HUES48 (cell line): ENCODE results near the gene AVL9.
"Not testable (repeated sequence)": the region's sequence is repeated elsewhere in the genome, so short reads cannot be mapped to it uniquely, and the experiment has no call there.

Source experiments
- H3K27ac ChIP-seq: one replicate; pipeline ENCODE4 v1.7.0; 2013; ENCODE audit warnings: low read depth, low read length, inconsistent platforms
- H3K27me3 ChIP-seq: 2 replicates; pipeline ENCODE4 v1.6.1; 2013; ENCODE audit warnings: mild to moderate bottlenecking, low read length; ENCODE audit not compliant: control insufficient read depth, insufficient read depth
- H3K36me3 ChIP-seq: 2 replicates; pipeline ENCODE4 v1.6.1; 2013; ENCODE audit warnings: low read length; ENCODE audit not compliant: control insufficient read depth, insufficient read depth
- H3K4me1 ChIP-seq: 2 replicates; pipeline ENCODE4 v1.6.1; 2013; ENCODE audit warnings: mild to moderate bottlenecking, low read length; ENCODE audit not compliant: control insufficient read depth, insufficient read depth
- H3K4me3 ChIP-seq: 2 replicates; pipeline ENCODE4 v1.5.1; 2013; ENCODE audit warnings: mild to moderate bottlenecking, low read depth, low read length
- H3K9ac ChIP-seq: 2 replicates; pipeline ENCODE4 v1.6.1; 2013; ENCODE audit warnings: mild to moderate bottlenecking, low read depth, low read length, moderate library complexity
- H3K9me3 ChIP-seq: 2 replicates; pipeline ENCODE4 v1.6.1; 2013; ENCODE audit warnings: low read length; ENCODE audit not compliant: control insufficient read depth, insufficient read depth

AVL9 gene

DNA sequence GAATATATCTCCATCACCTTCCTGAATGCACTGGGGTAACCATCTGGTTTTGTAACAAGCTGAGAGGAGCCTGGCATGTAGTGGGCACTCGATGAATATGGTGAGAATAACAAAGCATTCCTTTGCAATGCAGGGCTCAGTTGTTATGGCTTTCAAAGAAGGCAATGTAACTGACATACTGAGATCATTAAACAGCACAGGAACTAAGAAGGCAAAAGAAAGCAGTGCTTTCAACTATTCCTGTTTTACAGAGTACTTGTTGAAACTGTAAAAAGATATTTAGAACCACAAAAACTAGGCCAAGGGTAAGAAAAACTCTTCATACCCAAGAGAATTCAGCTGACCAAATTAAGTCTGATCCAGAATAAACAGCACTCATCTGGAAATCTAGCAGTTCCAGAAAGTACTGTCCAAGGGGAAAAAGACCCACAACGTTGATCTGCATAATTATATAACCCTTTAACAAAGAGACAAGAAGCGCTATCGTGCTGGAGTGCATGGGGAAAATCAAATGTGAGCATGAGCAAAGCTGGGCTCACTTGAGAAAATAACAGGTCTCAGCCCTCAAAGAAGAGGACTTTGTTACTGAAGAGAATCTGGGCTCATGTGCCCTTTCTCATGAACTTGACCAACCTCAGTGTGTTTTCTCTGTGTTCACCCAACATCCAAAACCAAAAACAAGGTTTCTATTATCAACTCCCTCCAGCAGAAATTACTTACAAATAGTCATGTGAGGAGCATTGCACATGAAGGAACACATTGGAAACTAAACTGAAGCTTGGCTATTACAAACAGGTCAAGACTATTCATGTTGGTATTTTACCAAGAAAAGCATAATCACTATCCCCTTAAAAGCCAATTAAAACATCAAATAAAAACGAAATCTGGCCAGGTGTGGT lies 116.2 kb downstream of the AVL9 start:
- Histone ChIP-seq H3K27ac (peak overlapping the region; percentile 58), H3K36me3 (no peaks in the 10 kb centered on the region), H3K9me3 (no peaks in the 10 kb centered on the region), H3K4me1 (peaks cover 12% of the 10 kb centered on the region), H3K9ac (no peak overlapping the region; the same call in 1 of the 2 replicates), H3K4me3 (no peak overlapping the region), H3K27me3 (no peaks in the 10 kb centered on the region)

DNA sequence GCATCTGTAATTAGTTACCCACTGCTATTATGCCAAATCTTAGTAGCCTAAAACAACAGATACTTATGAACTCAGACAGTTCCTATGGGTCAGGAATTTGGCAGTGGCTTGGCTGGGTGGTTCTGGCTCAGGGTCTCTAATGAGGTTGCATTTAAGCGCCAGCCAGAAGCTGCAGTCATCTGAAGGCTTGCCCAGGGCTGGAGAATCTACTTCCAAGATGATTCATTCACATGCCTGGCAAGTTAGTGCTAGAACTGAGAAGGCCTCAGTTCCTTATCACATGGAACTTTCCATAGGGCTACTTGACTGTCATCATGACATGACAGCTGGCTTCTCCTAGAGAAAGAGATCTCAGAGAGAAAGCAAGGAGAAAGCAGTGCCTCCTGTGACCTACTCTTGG lies 121.3 kb downstream of the AVL9 start:
- no peak overlapping the region for H3K4me3 ChIP-seq
- no peak overlapping the region for H3K9ac ChIP-seq
- H3K9me3 ChIP-seq = no peaks in the 10 kb centered on the region
- no peaks in the 10 kb centered on the region for H3K27me3 ChIP-seq
- H3K4me1 ChIP-seq = peaks cover 26% of the 10 kb centered on the region
- H3K36me3 ChIP-seq = no peaks in the 10 kb centered on the region
- H3K27ac ChIP-seq = no peak overlapping the region

DNA sequence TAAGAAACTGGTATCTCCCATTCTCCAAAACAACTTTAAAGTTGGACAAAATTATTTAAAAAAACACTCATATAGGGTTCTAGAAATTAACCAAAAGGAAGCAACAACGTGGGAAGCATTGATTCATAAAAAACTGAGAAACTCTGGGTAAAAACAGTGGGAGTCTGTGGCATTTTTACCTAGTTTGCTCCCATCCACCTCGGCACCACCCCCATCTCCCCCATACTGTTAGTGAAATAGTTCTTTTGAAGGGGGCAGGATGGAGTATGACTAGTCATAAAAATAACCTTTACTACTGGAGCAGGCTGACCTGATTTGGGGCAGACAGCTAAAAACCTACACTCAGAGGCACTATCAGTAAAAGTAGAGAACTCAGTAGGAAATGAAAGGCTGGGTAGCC lies 123.2 kb downstream of the AVL9 start:
- H3K36me3 ChIP-seq = no peaks in the 10 kb centered on the region
- H3K27me3 ChIP-seq = no peaks in the 10 kb centered on the region
- H3K9ac ChIP-seq = no peak overlapping the region
- no peak overlapping the region for H3K4me3 ChIP-seq
- peak overlapping the region; percentile 43 for H3K27ac ChIP-seq
- peaks cover 24% of the 10 kb centered on the region for H3K4me1 ChIP-seq
- H3K9me3 ChIP-seq = no peaks in the 10 kb centered on the region

DNA sequence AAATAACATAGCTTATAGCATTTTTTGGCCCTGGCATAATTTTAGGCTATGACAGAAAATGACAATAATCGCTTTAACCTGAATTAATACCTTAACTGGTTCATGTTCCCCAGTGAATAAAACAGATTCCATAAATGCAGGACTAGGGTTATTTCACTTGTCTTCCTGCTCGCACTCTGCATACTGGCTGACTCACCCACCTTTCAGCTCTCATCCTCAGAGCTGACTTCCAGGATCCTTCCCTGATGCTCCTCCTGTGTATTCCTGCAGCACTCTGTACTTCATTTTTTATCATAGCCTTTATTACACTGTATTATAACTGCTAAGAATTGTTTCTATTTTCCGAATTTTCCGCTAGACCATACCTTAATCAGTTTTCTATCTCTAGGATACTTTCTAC lies 123.7 kb downstream of the AVL9 start:
- Histone ChIP-seq H3K27ac (peak overlapping the region; percentile 43), H3K9ac (no peak overlapping the region)

DNA sequence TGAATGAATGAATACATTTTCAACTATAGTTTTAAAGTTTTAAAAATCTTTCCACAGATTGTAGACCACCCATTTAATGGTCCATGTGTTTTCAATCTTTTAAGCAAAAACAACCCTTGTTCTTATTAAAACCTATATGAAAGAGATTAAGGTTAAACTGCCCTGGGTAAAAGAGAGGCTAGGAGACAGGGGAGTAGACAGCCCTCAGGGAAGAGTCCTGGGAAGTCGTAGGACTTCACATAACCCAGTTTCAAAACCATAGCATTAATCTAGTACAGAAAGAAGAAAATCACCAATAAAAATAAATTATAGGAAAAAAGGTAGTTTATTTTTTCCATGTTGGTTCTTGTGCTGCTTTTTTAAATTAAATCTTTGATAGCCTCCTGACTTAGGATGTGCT lies 124.1 kb downstream of the AVL9 start:
- not testable (repeated sequence) for H3K27ac ChIP-seq, H3K9ac ChIP-seq, H3K4me3 ChIP-seq, H3K9me3 ChIP-seq, H3K27me3 ChIP-seq, H3K36me3 ChIP-seq
- peaks cover 24% of the 10 kb centered on the region for H3K4me1 ChIP-seq

More for the DNA sequence above, 123.7 kb downstream of the AVL9 start:
- Histone ChIP-seq H3K4me1 (peaks cover 24% of the 10 kb centered on the region), H3K9me3 (no peaks in the 10 kb centered on the region), H3K36me3 (no peaks in the 10 kb centered on the region), H3K27me3 (no peaks in the 10 kb centered on the region), H3K4me3 (no peak overlapping the region)

DNA sequence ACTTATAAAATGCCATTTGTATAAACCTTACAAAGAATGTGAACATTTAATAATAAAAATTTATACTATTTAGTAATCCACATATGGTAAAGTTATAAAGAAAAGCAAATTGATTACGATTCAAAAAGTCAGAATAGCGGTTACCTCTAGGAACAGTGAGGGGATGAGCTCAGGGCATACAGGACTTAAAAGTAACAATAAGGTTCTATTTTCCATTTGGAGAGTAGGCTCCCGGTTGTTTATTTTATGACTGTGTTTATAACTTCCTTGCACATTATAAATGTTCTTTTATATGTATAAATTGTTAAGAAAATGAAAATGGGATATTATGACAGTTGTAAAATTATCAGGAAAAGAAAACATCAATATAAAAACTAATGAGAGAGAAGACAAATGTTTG lies 135.7 kb downstream of the AVL9 start:
- Histone ChIP-seq H3K9ac (no peak overlapping the region), H3K9me3 (no peaks in the 10 kb centered on the region), H3K4me3 (no peak overlapping the region), H3K36me3 (no peaks in the 10 kb centered on the region), H3K4me1 (no peaks in the 10 kb centered on the region), H3K27ac (no peak overlapping the region), H3K27me3 (no peaks in the 10 kb centered on the region)

DNA sequence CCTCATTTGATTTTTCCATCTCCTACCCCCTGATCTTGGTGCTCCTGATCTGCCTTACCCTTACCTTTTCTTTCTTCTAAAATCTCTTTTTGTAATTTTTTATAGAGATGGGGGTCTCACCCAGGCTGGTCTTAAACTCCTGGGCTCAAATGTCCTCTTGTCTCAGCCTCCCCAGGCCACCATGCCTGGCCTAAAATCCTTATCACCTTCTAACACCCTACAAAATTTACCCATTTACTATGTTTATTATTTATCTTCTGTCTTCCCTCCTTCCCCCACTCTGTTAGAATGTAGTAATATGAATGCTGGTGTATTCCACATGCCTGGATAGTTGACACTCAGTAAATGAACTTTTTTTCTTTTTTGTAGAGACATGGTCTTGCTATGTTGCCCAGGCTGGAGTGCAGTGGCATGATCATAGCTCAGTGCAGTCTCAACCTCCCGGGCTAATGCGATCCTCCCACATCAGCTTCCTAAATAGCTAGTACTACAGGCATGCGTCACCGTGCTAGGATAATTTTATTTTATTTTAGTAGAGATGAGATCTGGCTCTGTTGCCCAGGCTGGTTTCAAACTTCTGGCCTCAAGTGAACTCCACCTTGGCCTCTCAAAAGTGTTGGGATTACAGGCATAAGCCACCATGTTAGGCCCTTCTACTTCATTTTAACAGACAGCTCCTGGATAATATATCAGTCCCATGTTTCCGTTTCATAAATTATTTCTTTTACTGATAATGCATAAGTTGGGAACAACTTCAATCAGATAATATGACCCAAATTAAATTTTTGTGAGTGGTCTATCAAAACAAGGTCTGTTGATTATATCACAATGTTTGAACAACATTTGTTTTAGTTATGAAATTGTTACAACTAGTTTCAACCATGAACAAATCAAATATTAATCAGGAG lies 136.6 kb downstream of the AVL9 start:
- not testable (repeated sequence) for H3K4me3 ChIP-seq, H3K9me3 ChIP-seq, H3K27ac ChIP-seq, H3K27me3 ChIP-seq, H3K36me3 ChIP-seq, H3K9ac ChIP-seq, H3K4me1 ChIP-seq

DNA sequence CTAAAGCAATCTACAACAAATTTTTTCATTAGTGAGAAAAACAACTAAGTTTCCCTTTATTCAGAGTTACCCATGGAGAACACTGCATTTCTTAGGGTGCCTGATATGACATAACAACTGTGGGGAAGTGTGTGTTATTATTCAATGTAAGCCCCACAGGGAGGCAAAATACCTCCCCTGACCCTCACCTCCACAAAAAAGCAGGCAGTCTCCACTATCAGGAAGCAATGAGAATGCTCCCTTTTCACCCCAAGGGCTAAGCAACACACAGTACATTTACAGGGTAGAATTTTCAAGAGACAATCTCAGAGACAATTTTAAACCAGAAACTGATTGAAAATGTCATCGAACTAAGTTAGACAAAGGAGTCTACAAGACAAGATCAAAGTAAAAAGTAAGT lies 138.2 kb downstream of the AVL9 start:
- H3K9ac ChIP-seq, H3K36me3 ChIP-seq, H3K9me3 ChIP-seq, H3K27ac ChIP-seq, H3K27me3 ChIP-seq, H3K4me3 ChIP-seq, H3K4me1 ChIP-seq: not testable (repeated sequence)

DNA sequence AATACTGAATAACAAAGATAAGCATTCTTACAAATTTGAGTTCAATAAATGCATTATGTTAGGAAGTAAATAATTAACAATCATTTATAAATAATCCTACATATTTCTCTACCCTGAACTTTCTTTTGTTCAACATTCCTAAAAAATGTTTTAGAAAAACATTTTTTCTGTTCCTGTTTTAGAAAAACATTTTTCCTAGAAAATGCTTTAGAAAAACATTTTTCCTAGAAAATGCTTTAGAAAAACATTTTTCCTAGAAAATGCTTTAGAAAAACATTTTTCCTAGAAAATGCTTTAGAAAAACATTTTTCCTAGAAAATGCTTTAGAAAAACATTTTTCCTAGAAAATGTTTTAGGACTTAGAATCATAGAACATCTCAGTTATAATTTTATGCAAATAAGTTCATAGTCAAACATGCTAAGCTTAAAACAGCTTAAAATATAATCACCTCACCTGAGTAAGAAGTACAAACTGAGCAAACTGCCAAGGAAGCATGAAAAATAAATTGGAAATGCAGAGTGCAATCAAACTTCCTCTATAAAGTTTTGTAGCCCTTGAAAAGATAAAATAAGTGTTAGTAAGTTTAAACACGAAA lies 139.6 kb downstream of the AVL9 start:
- H3K27ac ChIP-seq, H3K4me1 ChIP-seq, H3K4me3 ChIP-seq, H3K9ac ChIP-seq, H3K36me3 ChIP-seq, H3K27me3 ChIP-seq, H3K9me3 ChIP-seq: not testable (repeated sequence)

DNA sequence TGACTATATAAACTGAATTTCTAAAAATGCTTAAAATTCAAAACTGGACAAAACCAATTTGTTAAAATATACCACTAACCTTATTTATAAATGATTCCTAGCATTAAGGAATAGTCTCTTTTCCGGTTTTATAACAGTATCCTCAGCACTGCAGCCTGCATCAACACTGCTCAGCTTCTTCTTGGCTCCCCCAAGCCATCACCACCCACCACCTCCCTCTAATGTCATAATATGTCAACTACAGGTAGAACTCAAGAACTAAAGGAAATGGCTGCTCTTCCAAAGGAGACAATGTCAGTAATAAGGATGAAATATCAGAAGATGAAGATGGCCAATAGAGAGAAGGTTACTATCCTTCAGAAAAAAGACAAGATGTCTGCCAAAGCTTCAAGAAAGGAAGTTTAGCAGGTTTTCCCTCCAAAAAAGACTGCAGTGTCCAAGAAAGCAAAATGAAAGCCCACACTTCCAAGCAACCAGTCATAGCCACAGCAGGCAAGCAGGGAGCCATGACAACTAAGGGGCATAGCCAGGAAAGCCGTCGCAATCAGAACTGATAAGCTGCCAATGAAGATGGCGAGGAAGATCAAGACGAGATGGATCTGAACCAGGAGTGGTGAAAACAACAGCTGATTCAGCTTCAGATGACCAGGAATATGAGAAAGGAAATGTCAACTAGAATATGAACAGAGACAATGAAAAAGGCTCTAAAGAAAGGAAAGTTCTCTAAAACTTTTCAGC lies 141.6 kb downstream of the AVL9 start:
- H3K9ac ChIP-seq, H3K4me3 ChIP-seq, H3K4me1 ChIP-seq, H3K27me3 ChIP-seq, H3K9me3 ChIP-seq, H3K36me3 ChIP-seq, H3K27ac ChIP-seq: not testable (repeated sequence)
